HepG2 (cell line): ENCODE results near the gene THADA. TPM values are rescaled to one million over a fixed set of nuclear protein-coding genes. Genes with fewer than 3 reads are reported as not detected.

ENCODE experiments used
- CENPT ChIP-seq: sonication (generic); formaldehyde crosslinking; IDR thresholded peaks from 2 replicates; pipeline ENCODE4 v1.8.0; 2022; ENCODE audit warnings: low read depth, mild to moderate bottlenecking, moderate library complexity, missing genetic modification reagents
- GLI4 ChIP-seq: sonication (generic); formaldehyde crosslinking; IDR thresholded peaks from 2 replicates; pipeline ENCODE4 v1.5.1; 2020; ENCODE audit warnings: missing genetic modification reagents, mild to moderate bottlenecking, moderate library complexity, borderline replicate concordance
- HNF4A ChIP-seq: sonication (generic); formaldehyde crosslinking; IDR thresholded peaks from 2 replicates; pipeline ENCODE4 v1.4.0; 2020; ENCODE audit warnings: missing genetic modification reagents
- NFKB2 ChIP-seq: sonication (generic); formaldehyde crosslinking; IDR thresholded peaks from 2 replicates; pipeline ENCODE4 v1.4.0; 2020; ENCODE audit warnings: missing genetic modification reagents, borderline replicate concordance
- RERE ChIP-seq: IDR thresholded peaks from 2 replicates; pipeline ENCODE4 v1.6.1; 2016; ENCODE audit warnings: low read depth, missing genetic modification reagents, missing compliant biosample characterization
- SIX1 ChIP-seq: sonication (generic); formaldehyde crosslinking; IDR thresholded peaks from 2 replicates; pipeline ENCODE4 v1.4.0; 2020; ENCODE audit warnings: missing genetic modification reagents, borderline replicate concordance
- ZBTB1 ChIP-seq: sonication (generic); formaldehyde crosslinking; IDR thresholded peaks from 2 replicates; pipeline ENCODE4 v1.4.0; 2020; ENCODE audit warnings: missing genetic modification reagents, borderline replicate concordance
- ZMYM2 ChIP-seq: sonication (generic); formaldehyde crosslinking; IDR thresholded peaks from 2 replicates; pipeline ENCODE4 v1.8.0; 2022; ENCODE audit warnings: mild to moderate bottlenecking, missing genetic modification reagents
- ZNF501 ChIP-seq: sonication (generic); formaldehyde crosslinking; IDR thresholded peaks from 2 replicates; pipeline ENCODE4 v1.5.1; 2020; ENCODE audit warnings: mild to moderate bottlenecking, moderate library complexity, missing genetic modification reagents
- ZNF687 ChIP-seq: sonication (generic); formaldehyde crosslinking; IDR thresholded peaks from 2 replicates; pipeline ENCODE4 v1.5.1; 2020; ENCODE audit warnings: mild to moderate bottlenecking, missing genetic modification reagents, moderate library complexity
- ZNF737 ChIP-seq: sonication (generic); formaldehyde crosslinking; IDR thresholded peaks from 2 replicates; pipeline ENCODE4 v1.5.0; 2020; ENCODE audit warnings: missing genetic modification reagents, mild to moderate bottlenecking, borderline replicate concordance
- ZNF740 ChIP-seq: sonication (generic); formaldehyde crosslinking; IDR thresholded peaks from 2 replicates; pipeline ENCODE4 v1.4.0; 2020; ENCODE audit warnings: missing genetic modification reagents
- ZSCAN30 ChIP-seq: sonication (generic); formaldehyde crosslinking; IDR thresholded peaks from 2 replicates; pipeline ENCODE4 v1.5.0; 2020; ENCODE audit warnings: mild to moderate bottlenecking, missing genetic modification reagents
- polyA plus RNA-seq, 8 experiments: library from polyadenylated mRNA; depleted of rRNA in 3 of 8; stranded (reverse) in 7 of 8; unstranded in 1 of 8; fragments of >200 nt; fragmentation: Illumina TruSeq in 4 of 8; extraction: Trizol in 4 of 8; gene quantifications; 2 replicates each; pipeline versions ENCODE4 v1.2.1 to v1.2.3, GENCODE V29; 2011 to 2016; ENCODE audit warnings: low read depth in 4 of 8, missing spikeins in 1 of 8, mixed read lengths in 1 of 8; ENCODE audit not compliant: insufficient read depth in 1 of 8
- total RNA-seq, 5 experiments: library from RNA; depleted of rRNA; stranded (reverse); fragments of >200 nt; fragmentation: Illumina TruSeq; extraction: Trizol; gene quantifications; 2 replicates each; pipeline ENCODE4 v1.2.3, GENCODE V29; 2016; ENCODE audit warnings: low read depth in 1 of 5
- TF ChIP-seq, protein P1 (sequence below): sonication (generic); formaldehyde crosslinking; IDR thresholded peaks from 2 replicates; pipeline ENCODE4 v1.4.0; 2020; ENCODE audit warnings: missing genetic modification reagents
- TF ChIP-seq, protein P2 (sequence below): sonication (generic); formaldehyde crosslinking; IDR thresholded peaks from 2 replicates; pipeline ENCODE4 v1.4.0; 2020; ENCODE audit warnings: missing genetic modification reagents

The THADA gene
- total and polyA plus RNA-seq, 2 of the 13 experiments (the other 11 are each of a cell fraction or from before 2014, with no cell fraction given): 12.7 to 21.7 TPM

- TF ChIP-seq SIX1 (no peak), ZNF687 (CRISPR knock-in tag) (peak; percentile 45; the same call in 1 of the 2 replicates), ZNF501 (CRISPR knock-in tag) (no peak), ZMYM2 (CRISPR knock-in tag) (no peak), ZNF737 (CRISPR knock-in tag) (no peak), ZSCAN30 (CRISPR knock-in tag) (no peak), ZBTB1 (no peak), CENPT (CRISPR knock-in tag) (no peak), NFKB2 (CRISPR knock-in tag) (0 out of 2 replicates have a peak, but pooled peaks have one; percentile 23), GLI4 (CRISPR knock-in tag) (no peak), RERE (CRISPR knock-in tag) (no peak), ZNF740 (CRISPR knock-in tag) (no peak), HNF4A (CRISPR knock-in tag) (peak; percentile 48; the same call in 1 of the 2 replicates)
- TF ChIP-seq, protein P1, sequence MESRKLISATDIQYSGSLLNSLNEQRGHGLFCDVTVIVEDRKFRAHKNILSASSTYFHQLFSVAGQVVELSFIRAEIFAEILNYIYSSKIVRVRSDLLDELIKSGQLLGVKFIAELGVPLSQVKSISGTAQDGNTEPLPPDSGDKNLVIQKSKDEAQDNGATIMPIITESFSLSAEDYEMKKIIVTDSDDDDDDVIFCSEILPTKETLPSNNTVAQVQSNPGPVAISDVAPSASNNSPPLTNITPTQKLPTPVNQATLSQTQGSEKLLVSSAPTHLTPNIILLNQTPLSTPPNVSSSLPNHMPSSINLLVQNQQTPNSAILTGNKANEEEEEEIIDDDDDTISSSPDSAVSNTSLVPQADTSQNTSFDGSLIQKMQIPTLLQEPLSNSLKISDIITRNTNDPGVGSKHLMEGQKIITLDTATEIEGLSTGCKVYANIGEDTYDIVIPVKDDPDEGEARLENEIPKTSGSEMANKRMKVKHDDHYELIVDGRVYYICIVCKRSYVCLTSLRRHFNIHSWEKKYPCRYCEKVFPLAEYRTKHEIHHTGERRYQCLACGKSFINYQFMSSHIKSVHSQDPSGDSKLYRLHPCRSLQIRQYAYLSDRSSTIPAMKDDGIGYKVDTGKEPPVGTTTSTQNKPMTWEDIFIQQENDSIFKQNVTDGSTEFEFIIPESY: peak; percentile 2; the same call in 1 of the 2 replicates
- TF ChIP-seq, protein P2, sequence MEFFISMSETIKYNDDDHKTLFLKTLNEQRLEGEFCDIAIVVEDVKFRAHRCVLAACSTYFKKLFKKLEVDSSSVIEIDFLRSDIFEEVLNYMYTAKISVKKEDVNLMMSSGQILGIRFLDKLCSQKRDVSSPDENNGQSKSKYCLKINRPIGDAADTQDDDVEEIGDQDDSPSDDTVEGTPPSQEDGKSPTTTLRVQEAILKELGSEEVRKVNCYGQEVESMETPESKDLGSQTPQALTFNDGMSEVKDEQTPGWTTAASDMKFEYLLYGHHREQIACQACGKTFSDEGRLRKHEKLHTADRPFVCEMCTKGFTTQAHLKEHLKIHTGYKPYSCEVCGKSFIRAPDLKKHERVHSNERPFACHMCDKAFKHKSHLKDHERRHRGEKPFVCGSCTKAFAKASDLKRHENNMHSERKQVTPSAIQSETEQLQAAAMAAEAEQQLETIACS (CRISPR knock-in tag): no peak
Observed at GRCh38 chr2:43190311-43191052, 405.4 kb downstream of the THADA start (continued).
